Epithelial cell of esophagus (primary cell): ENCODE data around the gene PARP15.
"Not testable (repeated sequence)": the region's sequence is repeated elsewhere in the genome, so short reads cannot be mapped to it uniquely, and the experiment has no call there.

ENCODE experiments used
- DNase-seq: peaks from one replicate; pipeline ENCODE4 v3.0.0; 2010; ENCODE audit warnings: low read depth
- H3K4me3 ChIP-seq: 2 replicates; pipeline ENCODE4 v1.5.1; 2011; ENCODE audit warnings: mild to moderate bottlenecking, low read length, control low read depth
- CTCF ChIP-seq: IDR thresholded peaks from 2 replicates; pipeline ENCODE4 v1.5.1; 2011; ENCODE audit warnings: low read depth, mild to moderate bottlenecking, low read length, control low read depth, inconsistent platforms; ENCODE audit not compliant: insufficient read depth; ENCODE audit errors: missing control alignments

Gene PARP15

GRCh38 chr3:122558605-122559004 is 18.8 kb upstream of the PARP15 start:
- TF ChIP-seq CTCF, result no peak
- DNase-seq, result no peak
- H3K4me3 ChIP-seq, result no peak overlapping the region

GRCh38 chr3:122559906-122560305 is 17.5 kb upstream of the PARP15 start:
- no peak overlapping the region for H3K4me3 ChIP-seq
- DNase-seq, result no peak
- TF ChIP-seq CTCF, result no peak

GRCh38 chr3:122560680-122561079 is 16.8 kb upstream of the PARP15 start:
- TF ChIP-seq CTCF, result peak; percentile 66
- DNase-seq, result peak; percentile 78
- no peak overlapping the region for H3K4me3 ChIP-seq

- DNase-seq, result no peak
- H3K4me3 ChIP-seq, result no peak overlapping the region
- no peak for TF ChIP-seq CTCF
Observed at GRCh38 chr3:122562923-122563716, 14.3 kb upstream of the PARP15 start.

- H3K4me3 ChIP-seq, result peak overlapping the region; percentile 67
- TF ChIP-seq CTCF, result no peak
- no peak for DNase-seq
Observed at GRCh38 chr3:122563717-122564025, 13.8 kb upstream of the PARP15 start.

- no peak for TF ChIP-seq CTCF
- peak within 1 kb of the TSS; percentile 67 for H3K4me3 ChIP-seq
- DNase-seq, result peak; percentile 79
Observed at GRCh38 chr3:122564155-122564912, 13.1 kb upstream of the PARP15 start, which contains the start of the genes DTX3L and PARP9. Gene DTX3L (plus strand): TSS chr3:122564338. CDS start chr3:122564427, 89 bp downstream. Gene PARP9 (minus strand): TSS chr3:122564300. CDS start chr3:122559620, 4,680 bp downstream.

GRCh38 chr3:122568131-122568530 is 9.3 kb upstream of the PARP15 start:
- H3K4me3 ChIP-seq, DNase-seq: not testable (repeated sequence)
